ENCODE results near the gene LRRN3. TPM values are rescaled to one million over a fixed set of nuclear protein-coding genes. Genes with fewer than 3 reads are reported as not detected.

LRRN3 gene
- total RNA-seq, 1 donor from 2014 or later: 0.81 TPM

DNA sequence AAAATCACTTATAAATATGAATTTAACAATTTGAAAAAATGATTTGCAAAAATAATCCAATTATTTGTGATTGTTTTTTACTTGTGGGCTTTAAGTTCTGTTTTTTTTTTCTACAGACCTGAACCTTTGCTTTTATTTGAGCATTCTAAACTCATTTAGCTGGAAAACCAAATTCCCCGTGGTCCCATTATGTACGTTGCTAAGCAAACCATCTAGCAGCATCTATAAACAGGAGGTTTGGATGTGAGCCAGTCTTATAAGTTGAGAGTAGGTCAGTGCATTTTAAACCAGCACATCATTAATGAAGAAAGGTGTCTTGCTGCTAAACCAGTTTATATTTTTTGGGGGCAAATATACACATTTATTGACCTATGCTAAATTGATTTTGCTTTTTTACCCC, 77.3 kb downstream of the LRRN3 start:
- no peak for DNase-seq (ENCODE audit: low spot score)

DNA sequence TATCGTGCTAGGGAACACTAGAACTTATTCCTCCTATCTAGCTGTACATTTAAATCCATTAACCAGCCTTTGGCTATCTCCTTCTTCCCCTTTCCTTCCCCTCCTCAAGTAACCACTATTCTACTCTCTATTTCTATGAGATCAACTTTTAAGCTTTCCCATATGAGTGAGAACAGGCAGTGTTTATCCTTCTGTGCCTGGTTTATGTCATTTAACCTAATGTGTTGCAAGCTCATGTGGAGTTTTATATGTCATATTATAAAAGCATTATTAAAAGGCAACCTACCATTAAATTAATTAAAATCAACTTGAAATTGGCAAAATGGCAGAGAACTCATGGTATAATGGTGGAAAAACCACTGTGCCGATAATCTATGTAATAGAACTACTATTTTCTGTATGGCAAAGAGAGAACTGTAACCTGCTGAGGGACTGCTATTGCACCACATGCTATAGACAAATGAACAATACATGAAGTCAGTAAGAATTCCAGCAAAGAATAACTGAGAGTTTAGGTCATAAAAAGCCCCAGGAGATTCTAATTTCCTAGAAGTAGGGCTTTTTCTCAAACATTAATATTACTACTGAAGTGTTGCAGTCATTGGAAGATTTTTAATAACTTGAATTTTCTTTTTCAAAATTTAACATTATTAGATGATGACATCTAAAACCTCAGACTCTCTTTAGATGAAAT, 81.8 kb downstream of the LRRN3 start:
- DNase-seq (ENCODE audit: low spot score): no peak

DNA sequence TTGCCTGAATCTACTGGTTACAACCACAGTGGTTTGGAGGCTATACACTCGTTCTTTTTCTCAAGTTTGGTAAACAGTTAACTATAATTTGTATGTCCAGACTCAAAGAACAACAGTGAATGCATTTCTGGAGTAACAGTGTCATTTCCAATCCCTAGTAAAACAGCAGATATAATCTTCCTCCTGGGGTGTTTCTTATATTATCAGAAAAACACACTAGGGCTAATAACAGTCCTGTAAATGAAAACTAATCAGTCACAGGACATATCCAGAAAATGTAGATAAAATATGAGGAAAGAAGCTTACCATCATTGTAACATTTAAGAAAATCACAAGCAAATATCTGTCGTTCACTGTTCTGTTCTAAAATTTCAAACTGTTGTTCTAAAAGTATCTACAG, 82.6 kb downstream of the LRRN3 start:
- DNase-seq (ENCODE audit: low spot score): no peak

DNA sequence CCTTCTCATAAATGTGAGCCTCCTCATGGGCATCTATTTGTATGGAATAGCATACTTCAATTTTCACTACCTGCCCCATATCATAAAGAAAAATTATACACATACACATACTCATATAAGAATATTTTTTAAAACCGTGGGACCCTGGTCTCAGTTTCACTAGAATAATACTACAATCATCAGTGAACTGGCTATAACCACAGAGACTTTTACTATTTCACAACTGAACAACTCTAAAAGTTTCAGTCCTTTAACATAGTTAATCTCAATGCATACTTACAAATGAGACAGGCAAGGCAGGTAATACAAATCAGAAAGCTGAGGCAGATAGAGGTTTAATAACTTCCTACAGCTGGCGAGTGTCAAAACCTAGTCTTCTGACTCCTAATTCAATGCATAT, 83.1 kb downstream of the LRRN3 start:
- no peak for DNase-seq (ENCODE audit: low spot score)

DNA sequence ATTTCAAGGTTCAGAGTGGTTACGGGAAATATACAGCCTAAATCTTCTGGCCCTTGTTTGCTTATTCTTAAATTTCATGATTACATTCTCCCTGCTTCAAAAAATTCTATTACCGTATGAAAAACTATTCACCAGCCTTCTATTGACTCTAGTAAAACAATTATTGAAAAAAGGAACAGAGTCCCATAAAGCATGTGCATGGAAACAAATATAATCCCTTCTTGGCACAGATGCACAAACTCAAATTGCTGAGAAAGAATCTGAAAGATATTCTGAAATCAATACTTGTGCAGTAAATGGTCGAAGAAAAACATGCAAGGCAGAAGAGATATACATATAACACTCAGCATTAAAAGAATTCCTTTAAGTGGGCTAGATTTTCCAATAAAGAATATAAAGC, 83.6 kb downstream of the LRRN3 start:
- no peak for DNase-seq (ENCODE audit: low spot score)

Data from mucosa of gallbladder (tissue), 1 donor.